Measurements from ENCODE around the gene EEIG2. TPM values are rescaled to one million over a fixed set of nuclear protein-coding genes. Genes with fewer than 3 reads are reported as not detected.

Gene EEIG2
- total RNA-seq, 1 experiment from 2014 or later = 16.1 TPM

DNA sequence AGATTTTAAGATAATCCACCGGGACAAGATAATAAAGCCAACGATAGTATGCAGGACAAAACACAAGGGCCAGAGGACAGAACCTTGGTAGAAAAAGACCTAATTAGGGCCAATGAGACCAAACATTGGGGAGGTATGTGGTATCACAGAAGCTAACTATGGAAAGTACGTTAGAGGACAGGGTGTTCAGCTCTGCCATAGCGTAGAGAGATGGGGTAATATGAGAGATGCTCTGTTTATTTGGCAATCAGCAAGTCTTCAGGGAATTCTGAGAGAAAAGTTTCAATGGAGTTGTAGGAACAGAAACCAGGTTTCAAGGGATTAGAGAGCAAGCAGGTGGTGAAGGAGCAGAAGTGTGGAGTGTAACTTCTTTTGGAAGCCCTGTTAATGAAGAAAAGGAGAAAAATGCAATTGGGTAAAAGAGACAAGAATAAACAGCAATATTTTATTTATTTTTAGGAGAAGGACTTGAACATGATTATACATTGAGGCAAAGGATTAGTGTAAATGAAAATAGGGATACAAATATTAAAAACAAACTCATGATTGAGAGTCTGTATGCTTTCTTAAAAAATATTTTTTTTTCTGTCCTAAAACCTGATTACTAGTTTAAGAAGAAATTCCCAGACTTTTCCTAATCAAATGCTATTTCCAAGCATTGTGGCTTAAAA is 24.0 kb downstream of the EEIG2 start:
- peak; percentile 48 for DNase-seq (ENCODE audit: low read depth)

DNA sequence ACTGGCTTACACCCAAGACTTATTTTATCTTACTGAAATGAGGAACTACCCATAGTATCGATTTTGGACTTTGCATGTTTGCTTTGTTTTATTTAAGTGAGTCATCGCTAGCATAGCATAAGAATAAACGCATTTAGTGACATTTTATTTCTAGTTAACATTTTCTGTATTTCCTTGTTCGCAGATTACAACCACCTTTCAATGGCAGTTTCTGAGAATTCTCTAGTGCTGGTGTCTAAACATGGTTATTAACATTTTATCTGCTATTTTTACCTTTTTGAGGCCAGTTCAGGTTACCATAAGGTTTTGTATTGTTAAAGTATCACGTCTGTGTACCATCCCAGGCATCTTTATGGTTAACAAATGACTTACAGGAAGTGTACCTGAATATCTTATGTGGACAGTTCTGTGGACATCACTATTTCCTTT is 24.5 kb downstream of the EEIG2 start:
- DNase-seq (ENCODE audit: low read depth) = no peak

DNA sequence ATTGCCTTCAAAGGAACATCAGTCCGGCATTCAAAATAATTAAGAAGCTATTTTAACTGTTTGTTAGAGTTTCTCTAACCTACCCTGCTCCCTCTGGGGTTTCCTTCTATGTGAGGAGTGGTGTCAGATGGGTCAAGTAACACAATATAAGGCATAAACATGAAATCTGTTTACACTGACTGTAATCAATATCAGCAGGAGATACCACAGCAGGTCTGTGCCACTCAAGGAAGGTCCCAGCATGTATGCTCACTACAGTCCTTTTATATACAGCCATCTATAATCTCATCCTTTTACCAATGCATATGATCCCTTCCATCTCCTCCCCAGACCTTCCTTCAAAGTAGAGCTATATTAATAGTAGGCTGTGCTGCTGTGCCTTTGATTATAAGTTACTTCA is 25.4 kb downstream of the EEIG2 start:
- no peak for DNase-seq (ENCODE audit: low read depth)

DNA sequence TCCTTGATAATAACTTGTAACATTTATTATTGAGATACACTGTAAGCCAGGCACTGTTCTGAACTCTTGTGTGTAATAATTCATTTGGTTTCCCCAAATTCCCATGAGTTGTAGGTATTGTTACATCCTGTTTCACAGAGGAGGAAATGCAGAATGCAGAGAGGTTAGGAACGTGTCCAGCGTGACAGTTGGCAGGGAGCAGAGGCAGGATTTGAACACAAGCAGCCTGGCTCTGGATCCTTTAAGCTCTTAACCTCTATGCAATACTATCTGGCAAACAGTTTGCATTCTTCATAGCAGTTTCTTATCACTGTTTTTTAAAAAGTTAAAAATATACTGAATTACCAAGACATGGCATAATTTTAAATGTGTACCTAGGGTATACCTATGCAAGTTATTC is 30.5 kb downstream of the EEIG2 start:
- DNase-seq (ENCODE audit: low read depth) = peak; percentile 71

DNA sequence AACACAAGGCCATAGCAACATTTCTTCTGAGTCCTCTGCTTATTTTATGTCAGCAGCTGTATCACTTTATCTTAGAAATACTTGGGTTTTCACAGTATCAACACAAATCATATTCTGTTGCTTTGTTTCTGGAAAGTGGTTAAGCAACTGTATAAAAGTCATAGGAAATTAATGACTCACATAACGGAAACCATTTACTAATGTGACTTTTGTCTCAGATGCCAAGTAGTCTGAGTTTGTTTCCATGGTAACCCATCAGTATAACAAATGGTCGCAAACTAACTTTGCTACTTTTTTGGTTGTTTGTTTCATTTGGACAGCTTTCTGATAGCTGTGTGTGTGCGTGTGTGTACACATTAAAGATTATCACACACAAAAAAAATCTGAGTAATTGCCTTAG is 31.1 kb downstream of the EEIG2 start:
- DNase-seq (ENCODE audit: low read depth) = peak; percentile 96

DNA sequence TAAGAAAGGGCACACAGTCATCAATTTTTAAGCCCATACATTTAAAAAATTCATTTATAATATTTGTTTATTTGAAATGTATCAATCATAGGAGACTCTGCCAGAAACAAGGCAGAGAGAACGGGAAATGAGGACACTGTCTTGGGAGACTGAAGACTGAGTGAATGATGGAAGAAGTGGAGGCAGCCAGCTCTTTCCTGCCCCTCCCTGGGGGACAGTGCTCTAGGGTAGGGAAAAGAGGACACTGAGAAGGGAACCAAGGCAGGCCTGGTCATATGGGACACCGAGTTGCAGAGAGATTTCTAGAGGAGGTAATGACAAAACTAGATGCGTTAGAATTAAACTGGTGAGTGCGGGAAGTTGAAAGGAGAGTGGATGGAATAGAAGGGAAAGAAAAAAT is 31.6 kb downstream of the EEIG2 start:
- DNase-seq (ENCODE audit: low read depth) = peak; percentile 21

DNA sequence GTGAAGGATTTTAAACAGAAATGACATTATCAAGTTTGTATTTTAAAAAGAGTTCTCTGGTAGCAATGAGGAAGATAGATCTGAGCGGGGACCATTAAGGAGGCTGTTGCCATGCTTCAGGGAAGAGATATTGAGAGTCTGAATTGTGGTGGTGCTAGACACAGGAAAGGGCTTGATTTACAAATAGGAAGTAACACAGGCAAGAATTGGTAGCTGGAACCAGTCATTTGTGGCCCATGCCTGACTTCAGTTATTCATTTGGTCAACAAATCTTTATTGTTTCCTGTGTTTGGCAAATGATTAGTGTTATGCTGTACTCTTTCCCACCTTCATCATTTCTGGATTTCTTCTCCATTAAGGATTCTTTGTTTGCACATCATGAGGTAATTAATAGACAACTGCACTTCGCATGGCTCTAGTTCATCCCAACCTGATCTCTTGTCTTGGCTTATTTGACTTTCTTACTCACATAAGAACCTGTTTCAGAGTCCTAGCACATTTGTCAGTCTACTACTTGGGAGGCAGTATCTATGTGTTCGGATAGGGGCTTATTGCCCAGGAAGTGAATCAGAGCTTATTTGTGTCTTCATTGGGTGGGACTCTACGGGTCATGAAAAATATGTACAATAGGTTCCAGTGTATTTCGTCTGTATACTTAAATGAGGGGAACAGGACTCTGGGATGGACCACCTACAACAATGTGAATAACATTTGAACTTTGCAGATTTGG is 32.3 kb downstream of the EEIG2 start:
- peak; percentile 11 for DNase-seq (ENCODE audit: low read depth)

DNA sequence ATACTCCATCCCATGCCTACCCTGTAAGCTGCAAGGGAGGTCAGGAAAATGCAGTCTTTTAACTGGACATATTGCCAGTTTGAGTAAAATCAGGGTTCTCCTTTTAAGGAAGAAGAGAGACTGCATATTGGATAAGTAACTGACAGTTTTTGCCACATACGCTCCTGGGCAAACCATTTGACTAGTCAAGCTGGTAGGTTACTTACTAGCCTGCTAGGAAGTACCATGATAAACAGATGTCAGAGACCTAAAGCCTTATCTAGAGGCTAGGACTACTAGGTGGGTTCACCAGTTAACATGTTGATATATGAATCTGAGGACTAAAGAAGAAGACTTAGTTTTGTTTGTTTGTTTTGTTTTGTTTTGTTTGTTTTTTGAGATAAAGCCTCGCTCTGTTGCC is 33.5 kb downstream of the EEIG2 start:
- DNase-seq (ENCODE audit: low read depth) = no peak

DNA sequence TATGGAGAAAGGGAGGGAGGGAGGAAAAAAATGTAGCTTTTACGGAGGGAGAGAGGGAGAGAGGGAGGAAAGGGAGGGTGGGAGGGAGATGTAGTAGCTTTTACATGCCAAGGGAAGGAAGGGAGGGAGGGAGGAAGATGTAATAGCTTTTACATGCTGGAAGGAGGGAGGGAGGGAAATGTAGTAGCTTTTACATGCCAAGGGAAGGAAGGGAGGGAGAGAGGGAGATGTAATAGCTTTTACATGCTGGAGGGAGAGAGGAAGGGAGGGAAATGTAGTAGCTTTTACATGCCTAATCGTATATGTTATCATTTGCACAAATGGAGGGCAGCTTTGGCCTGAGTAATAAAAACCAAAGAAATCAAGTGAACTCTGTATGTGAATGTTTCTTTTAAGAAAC is 35.6 kb downstream of the EEIG2 start:
- DNase-seq (ENCODE audit: low read depth) = peak; percentile 8

DNA sequence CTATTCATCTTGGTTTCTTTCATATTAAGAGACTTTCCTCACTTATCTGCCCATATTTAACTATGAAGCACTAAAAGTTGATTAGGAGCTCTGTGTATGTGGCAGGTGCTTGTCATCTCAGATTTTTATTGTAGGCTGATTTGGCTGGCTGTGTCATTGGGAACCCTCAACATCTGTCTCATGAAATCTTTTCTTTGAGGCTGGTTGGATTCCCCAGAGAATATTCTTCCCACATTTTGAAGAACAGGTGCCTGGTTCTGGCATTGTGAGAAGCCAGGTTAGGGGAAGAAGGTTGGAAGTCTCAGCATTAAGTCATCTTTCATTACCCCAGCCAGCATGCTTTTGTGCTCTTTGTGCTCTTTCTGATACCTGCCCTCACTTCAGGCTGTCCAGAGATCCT is 37.1 kb downstream of the EEIG2 start:
- DNase-seq (ENCODE audit: low read depth) = peak; percentile 43

DNA sequence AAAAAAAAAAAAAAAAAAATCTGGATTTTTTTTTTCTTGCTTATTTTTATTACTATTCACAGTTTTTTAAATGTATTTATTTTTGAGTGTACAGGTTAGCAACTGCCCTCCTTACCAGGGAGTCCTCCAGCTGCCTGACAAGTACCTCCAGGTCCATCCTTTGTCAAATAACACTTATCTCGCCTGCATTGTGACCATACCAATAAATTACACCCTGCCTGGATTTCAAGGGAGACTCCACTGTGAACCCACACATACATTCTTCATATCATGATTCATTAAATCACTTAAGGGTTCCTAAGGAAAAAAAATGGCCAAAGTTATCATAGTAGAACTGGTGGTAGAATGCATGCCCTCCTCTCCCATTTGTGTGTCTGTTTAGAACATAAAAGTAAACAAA is 38.4 kb downstream of the EEIG2 start:
- no peak for DNase-seq (ENCODE audit: low read depth)

DNA sequence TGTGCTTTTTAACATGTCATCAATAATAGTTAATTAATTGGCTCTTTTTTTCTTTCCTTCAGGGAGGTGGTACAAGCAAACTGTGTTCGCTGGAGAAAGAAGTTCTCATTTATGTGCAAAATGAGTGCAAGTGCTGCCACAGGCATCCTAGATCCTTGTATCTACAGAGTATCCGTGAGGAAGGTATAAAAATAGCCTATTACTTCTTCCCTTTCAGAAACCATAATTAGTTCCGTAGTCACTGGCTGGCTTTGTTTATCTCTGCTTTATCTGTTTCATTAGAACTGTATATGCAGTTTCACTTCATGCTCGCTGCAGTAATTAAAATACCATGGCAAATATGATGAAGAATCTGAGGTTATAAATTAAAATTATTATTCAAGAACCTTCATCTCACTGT is 40.6 kb downstream of the EEIG2 start:
- DNase-seq (ENCODE audit: low read depth) = no peak

DNA sequence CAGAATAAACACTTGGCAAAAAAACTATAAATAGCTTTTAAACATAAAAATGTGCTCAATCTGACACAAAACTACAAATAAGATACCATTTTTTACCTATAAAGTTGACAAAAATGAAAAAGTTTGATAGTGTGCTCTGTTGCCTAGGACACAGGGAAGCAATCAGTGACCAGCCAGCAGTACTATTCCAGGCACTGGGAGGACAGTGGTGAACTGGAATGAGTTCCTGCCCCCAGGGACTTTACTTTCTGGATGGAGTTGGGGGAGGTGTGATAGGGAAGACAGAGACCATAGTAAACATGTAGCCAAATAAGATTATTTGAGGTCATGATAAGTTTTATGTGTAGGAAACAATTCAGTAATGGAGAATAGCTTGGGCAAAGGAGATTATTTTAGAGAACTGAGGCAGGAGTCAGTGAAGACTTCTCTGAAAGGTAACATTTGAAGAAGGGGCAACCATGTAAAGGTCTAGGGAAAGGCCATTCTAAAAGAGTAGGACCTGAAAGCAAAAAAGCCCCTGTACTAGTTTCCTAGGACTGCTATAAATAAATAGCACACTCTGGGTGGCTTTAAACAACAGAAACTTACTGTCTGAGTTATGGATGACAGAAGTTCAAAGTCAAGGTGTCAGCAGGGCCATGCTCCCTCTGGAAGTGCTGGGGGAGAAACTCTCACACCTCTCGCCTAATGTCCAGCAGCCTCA is 42.0 kb downstream of the EEIG2 start:
- no peak for DNase-seq (ENCODE audit: low read depth)

DNA sequence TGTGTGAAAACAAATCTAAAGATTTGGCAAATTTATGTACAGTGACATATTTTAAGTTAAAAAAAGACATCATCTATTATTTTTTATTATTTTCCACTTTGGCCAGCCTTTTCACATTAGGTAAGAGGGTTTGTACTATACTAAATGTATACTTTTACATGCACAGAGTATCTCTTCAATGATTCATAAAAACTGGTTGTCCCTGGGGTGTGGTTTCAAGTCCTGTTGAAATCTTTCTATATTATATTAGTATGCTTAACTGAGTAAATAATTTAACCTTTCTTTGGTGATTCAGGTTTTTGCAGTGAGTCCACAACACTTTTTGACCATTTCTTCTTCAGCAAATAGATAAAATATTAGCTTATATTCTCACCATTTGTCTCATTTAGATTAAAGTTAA is 45.7 kb downstream of the EEIG2 start:
- DNase-seq (ENCODE audit: low read depth) = no peak

DNA sequence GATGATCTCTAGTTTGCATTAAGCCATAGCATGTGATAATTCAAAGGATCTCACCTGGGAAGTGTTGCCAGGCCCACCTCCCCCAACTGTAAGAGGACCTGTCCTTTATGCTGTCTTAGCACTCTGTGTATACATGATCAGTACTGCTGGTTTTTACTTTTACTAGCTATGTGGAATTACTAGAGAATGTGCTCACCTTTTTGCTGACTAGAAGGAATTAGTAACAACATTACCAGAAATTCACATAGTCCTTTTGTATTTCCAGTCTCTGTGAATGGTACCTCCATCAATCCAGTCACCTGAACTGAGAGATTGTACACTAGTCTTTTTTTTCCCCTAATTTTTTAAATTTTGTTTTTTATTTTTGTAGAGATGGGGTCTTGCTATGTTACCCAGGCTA is 46.6 kb downstream of the EEIG2 start:
- no peak for DNase-seq (ENCODE audit: low read depth)

DNA sequence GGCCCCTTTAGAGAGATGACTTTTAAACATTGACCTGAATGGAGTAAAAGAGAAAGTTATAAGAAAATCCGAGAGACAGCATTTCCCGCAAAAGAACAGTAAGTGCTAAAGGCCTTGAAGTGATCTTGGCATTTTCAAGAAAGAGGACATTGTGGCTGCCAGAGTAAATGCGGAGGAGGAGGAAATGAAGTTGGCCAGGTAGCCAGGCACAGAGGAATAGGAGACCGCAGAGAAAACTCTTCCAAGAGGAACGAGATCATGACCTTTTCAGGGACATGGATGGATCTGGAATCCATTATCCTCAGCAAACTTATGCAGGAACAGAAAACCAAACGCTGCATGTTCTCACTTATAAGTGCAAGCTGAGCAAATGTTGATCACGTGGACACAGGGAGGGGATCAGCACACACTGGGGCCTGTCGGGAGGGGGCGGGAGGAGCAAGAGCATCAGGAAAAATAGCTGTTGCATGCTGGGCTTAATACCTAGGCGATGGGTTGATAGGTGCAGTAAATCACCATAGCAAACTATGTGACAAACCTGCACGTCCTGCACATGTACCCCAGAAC is 49.7 kb downstream of the EEIG2 start:
- no peak for DNase-seq (ENCODE audit: low read depth)

Other genes with a start within 250 kb of the EEIG2 start
- not detected in 2 replicates for gene NBPF6, start 109.8 kb upstream of the EEIG2 start, total RNA-seq (2014; rRNA removed)
- gene HENMT1, start 101.0 kb downstream of the EEIG2 start, total RNA-seq (2014; rRNA removed) = 0.17 TPM in 1 of 2 replicates, not detected in the other
- 13.1 and 15.9 TPM in 2 replicates for gene PRPF38B, start 132.2 kb downstream of the EEIG2 start, total RNA-seq (2014; rRNA removed)
- not detected in 2 replicates for gene FNDC7, start 152.8 kb downstream of the EEIG2 start, total RNA-seq (2014; rRNA removed)
- 47.8 and 49.3 TPM in 2 replicates for gene STXBP3, start 186.6 kb downstream of the EEIG2 start, total RNA-seq (2014; rRNA removed)

Measured in LHCN-M2 (cell line).